COR-L47 (cell line): Measurements from ENCODE around the gene CYP4F8.

Experiments used
- DNase-seq: peaks from one replicate; lab custom pipeline; 2025; lab: John Stamatoyannopoulos, UW

Gene CYP4F8

DNA sequence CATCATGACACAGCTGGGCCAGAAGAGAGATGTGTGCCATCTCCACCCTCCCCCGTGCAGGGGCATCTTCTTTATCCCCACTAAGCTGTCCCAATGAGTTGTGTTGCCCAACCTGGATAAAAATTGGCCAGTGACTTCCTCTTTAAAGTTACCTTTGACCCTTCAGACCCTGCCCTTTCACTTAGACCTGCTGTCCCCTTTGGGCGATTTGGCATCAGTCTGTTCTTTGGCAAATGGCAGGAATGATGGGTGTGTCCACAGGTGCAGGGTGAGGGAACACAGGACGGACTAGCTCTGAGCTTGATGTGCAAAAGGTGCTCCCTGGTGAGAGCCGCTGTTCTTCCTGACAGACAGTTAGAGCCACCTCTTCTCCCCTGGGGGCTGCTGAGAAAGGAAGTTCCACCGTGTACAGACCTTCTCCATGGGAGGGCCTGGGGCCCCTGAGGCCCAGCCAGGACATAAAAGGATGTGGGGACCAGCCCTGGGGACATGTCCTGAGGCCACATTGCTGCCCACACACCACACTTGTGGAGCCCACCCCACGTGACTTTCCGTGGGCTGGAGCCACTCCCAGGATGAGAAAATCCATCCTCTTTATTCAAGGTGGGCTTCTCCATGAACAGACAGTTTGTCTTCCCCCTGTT lies 1.7 kb downstream of the CYP4F8 start:
- DNase-seq: no peak

DNA sequence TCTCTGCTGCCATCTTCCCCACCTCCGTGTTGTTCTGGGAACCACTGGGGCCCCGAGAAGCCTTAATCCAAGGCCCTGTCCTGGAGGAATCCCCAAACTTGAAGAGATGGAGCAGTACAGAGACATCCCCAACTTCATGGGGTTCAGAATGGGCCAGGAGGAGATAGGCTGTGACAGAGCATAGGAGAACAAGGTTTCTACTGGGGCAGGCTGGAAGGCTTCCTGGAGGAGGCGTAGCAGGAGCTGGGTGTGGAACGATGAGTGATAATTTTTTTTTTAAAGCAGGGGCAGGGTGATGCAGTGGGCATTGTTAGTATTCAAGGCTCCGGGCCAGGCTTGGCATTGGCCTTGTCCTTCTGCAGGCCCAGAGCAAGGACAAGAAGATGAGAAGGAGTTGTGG lies 3.3 kb downstream of the CYP4F8 start:
- no peak for DNase-seq

DNA sequence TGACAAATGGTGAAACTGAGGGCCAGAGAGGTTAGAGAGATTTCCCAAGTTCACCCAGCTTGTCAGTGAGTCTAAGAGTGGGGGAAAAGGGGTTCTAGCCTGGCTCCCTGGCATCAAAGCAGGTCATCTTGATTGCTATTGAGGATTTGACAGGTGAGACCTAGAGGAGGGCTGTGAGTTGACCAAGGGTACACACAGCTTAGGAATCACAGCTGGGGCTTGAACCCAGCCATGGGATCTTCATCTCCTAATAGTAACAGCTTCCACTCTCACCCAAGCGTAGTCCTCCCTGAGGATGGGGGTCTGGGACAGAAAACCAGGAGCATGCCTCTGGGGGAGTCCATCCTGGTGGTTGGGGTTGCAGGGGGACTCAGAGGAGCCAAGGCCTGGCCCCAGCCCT lies 6.8 kb downstream of the CYP4F8 start:
- no peak for DNase-seq

DNA sequence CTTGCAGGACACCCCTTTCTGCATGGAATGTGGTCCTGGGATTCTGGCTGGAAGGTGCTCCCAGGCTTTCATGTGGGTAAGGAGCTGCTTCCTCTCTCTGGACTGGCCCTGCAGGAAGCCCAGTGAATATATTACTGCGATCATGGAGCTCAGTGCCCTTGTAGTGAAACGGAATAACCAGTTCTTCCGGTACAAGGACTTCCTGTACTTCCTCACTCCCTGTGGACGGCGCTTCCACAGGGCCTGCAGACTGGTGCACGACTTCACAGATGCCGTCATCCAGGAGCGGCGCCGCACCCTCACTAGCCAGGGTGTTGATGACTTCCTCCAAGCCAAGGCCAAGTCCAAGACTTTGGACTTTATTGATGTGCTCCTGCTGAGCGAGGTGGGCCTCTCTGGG lies 8.0 kb downstream of the CYP4F8 start:
- DNase-seq: no peak

DNA sequence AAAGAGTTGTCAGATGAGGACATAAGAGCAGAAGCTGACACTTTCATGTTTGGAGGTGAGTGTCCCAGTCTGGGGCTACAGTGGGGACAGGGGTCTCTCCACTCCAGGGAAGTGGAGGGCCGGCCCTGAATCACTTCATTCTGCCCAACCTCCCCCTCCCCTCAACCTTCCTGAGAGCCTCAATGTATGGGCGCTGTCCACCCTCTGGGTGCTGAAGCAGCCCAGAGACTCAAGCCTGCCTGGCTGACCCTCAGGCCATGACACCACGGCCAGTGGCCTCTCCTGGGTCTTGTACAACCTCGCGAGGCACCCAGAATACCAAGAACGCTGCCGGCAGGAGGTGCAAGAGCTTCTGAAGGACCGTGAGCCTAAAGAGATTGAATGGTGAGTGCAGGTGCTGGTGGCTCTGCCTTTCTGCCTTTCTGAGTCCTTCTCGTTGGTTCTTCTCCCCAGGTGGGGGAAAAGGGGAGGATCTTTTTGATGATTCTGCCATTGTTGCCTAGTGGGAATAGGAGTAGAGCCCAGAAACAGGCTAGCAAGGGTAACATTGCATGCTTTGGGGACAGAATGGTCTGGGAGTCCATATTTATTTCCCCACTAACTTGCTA lies 8.8 kb downstream of the CYP4F8 start:
- no peak for DNase-seq

DNA sequence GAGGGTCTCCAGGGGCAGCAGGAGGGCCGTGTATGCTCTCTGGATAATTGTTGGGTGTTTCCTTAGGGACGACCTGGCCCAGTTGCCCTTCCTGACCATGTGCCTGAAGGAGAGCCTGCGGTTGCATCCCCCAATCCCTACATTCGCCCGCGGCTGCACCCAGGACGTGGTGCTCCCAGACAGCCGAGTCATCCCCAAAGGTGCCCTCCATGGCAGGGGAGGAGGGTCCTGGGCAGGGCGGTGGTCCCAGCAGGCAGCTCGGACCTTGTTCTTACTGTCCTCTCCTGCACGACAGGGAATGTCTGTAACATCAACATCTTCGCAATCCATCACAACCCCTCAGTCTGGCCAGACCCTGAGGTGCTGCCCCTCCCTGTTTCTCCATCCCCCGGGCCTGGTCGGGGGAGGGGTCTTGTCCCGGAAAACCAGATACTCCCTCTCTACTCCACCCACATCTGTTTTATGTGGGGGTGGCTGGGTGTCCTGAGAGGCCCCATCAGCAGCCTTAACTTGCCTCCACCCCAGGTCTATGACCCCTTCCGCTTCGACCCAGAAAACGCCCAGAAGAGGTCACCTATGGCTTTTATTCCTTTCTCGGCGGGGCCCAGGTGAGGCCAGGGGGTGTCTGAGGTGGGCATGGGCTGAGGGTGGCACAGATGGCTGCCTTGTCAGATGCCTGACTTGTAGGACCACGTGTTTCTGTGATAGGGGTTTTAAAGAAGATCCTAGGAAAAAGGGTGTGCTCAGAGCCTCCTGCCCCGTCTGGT lies 13.4 kb downstream of the CYP4F8 start:
- no peak for DNase-seq

DNA sequence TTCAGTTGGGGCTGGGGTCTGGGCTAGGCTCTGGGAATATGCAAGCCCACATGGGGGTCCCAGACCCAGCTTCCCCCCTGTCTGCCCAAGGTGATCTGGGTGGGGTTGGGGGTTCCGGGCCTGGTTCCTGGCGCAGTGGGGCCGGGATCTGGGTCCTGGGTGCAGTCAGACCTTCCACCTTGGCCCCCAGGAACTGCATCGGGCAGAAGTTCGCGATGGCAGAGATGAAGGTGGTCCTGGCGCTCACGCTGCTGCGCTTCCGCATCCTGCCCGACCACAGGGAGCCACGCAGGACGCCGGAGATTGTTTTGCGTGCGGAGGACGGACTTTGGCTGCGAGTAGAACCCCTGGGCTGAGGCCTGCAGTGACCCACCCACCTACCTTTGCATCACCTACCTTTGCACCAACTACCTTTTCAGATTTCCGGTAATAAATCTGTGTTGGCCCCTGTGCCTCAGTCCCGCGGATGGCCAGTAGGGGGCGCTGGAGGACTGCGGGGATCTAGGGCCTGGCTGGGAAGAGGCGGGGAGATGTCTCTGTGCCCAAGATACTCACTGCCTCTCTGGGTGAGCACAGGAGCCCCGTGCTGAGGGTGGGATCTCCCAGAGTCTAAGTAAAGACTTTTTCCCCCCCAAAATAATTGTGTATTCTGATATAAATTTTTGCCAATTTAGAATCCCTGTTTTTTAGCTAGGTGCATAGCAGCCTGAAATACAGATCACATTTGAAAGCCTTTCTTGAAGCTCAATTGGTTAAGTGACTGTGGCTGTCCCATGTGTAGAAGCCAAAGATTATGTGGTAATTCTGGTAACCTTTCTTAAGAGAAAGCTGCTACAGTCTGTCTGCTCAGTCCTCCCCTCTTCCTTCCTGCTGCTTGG lies 14.2 kb downstream of the CYP4F8 start:
- DNase-seq: peak; percentile 47

DNA sequence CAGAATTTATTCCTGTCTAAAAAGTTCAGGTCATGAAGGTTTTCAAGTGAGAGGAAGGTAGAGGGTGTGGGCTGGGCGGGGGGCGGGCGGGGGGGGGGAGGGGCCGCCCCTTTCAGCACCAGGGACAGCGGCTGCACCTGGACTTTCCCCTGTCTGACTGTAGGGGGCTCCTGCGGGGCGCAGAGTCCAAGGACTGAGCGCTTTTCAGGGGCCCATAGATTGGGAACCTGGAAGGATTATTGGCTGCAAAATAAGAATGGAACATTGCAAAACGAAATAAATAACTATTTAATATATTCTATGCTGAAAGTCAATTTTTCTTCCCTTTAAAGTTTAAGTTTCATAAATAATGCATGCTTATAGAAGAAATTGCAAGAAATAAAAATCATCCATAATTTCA lies 16.8 kb downstream of the CYP4F8 start:
- no peak for DNase-seq

DNA sequence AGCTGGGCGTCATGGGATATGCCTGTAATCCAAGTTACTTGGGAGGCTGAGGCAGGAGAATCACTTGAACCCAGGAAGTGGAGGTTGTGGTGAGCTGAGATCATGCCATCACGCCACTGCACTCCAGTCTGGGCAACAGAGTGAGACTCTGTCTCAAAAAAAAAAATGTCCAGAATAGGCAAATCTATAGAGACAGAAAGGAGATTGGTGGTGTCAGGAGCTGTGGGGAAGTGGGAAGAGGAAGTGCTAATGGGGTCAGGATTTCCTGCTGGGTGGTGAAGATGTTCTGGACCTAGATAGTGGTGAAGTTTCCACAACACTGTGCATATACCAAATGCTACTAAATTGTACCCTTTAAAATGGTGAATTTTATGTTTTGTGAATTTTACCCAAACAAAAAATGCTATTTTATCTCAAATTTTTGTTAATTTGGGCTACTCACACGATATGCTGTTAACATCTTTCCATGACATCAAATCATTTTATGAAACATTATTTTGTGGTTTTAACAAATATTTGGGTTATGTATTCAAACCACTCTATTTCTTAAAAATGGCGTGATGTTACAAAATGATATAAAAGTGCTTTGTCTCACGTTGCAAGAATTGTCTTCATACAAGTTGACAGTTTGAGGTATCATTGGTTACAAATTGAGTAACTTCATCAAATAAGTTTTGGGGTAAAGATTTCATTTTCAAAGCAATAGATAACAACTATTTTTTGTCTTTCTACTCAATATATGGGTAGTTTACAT lies 18.2 kb downstream of the CYP4F8 start:
- DNase-seq: no peak

DNA sequence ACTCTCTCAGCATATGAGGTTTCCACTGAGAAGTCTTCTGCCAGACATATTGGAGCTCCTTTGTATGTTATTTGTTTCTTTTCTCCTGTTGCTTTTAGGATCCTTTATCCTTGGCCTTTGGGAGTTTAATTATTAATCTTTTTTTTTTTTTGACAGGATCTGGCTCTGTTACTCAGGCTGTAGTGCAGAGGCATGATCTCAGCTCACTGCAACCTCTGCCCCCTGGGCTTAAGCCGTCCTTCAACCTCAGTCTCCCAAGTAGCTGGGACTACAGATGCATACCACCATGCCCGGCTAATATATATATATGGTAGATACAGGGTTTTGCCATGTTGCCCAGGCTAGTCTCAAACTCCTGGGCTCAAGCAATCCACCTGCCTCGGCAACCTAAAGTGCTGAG lies 19.1 kb downstream of the CYP4F8 start:
- no peak for DNase-seq

DNA sequence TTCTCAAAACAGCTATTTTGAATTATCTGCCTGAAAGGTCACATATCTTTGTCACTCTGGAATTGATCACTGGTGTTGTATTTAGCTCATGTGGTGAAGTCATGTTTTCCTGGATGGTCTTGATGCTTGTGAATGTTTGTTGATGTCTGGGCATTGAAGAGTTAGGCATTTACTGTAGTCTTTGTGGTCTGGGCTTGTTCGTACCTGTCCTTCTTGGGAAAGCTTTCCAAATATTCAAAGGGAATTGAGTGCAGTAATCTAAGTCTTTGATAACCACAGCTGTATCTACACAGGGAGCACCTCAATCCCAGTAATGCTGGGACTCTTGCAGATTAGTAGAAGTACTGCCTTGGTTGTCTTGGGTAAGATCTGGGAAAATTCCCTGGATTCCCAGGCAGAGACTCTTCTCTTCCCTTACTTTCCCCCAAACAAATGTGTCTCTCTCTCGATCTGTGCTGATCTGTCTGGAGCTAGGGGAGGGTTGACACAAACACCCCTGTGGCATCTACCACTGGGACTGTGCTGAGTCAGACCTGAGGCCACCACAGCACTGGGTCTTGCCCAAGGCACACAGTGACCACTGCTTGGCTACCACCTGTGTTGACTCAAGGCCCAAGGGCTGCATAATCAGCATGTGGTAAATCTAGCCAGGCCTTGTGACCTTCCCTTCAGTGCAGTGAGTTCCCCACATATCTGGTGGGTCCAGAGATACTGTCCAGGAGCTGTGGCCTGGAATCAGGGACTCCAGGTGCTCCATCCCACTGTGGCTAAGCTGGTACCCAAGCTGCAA lies 20.2 kb downstream of the CYP4F8 start:
- DNase-seq: no peak

DNA sequence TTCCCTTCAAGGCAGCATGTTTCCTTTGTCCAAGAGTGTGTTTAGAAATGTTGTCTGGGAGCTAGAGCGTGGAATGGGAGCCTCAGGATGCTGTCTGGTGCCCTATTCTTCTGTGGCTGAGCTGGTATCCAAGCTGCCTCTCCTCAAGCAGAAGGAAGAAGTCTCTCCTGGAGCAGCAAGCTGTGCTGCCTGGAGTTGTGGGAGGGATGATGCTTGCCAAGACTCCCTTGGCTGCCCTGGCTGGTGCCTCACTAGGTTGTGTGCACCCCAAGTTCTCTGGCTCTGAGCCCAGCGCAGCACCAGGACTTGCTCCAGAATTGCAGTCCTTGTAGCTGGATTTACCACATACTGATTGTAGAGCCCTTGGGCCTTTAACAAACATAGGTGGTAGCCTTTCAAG lies 21.0 kb downstream of the CYP4F8 start:
- DNase-seq: no peak

DNA sequence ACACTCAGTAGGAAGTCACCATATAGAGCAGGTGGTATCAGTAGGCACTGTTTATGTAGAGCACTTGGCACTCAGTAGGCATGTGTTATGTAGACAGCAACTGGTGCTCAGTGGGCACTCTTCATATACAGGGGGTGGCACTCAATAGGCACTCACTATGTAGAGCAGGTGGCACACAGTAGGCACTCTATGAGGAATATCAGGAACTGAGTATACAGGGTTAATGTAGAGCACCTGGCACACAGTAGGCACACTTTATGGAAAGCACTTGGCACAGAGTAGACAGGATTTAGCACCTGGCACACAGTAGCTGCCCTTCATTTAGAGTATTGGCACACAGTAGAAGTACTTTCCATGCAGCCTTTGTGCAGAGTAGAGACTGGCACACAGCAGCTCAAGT lies 24.6 kb downstream of the CYP4F8 start:
- no peak for DNase-seq

DNA sequence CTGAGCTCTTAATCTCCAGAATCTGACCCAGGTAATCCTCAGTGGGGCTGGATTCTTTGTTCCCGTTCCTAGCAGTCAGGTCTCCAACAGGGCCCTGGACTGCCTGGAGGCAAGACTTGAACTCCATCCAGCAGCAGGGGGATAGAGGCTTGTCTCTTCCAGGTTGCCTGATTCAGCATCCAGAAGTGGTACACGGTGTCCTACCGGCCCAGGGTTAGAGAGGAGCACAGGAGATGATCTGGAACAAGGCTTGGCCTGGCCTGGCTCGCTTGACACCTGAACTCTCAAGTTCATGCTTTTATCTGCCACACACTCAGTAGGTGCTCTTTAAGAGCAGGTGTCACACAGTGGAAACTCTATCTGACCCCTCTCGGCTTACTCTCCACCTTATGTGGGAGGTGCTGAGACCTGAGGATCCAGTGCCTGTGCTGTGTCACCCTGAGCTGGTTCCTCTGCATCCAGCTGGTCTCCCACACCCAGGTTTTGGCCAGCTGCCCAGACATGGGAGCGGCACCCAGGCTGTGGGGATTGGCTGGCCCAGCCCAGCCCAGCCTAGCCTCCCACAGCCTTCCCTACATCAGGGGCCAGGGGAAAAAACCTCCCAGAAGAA lies 25.4 kb downstream of the CYP4F8 start, which contains the start of gene CYP4F3:
Gene CYP4F3, plus strand, starts transcription at position 604 of the 610 bp plus-strand sequence. CDS start 519 bp downstream, outside the sequence.
- peak; percentile 51 for DNase-seq

DNA sequence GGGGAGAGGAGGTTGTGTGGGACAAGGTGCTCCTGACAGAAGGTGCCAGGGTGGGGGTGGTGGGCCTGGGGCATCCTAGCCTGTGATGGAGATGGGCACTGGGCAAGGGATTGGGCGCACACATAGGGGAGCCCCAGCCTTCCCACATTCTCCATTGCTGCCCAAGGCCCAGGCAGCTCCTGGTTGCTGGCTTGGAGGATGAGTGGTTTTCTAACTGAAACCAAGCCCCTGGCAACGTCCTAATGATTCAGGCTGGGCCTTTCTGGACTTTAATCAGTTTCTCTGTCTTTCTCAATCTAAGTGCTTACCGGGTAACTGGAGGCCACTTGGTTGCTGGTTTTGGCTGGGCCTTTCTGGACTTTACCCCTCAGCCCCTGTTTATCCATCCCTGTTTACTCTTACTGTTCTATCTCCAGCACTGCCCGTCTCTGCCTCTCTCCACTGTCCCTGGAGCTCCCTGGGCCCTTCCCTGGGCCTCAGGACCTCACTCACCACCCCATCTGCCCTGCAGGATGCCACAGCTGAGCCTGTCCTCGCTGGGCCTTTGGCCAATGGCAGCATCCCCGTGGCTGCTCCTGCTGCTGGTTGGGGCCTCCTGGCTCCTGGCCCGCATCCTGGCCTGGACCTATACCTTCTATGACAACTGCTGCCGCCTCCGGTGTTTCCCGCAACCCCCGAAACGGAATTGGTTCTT lies 26.0 kb downstream of the CYP4F8 start:
- no peak for DNase-seq

DNA sequence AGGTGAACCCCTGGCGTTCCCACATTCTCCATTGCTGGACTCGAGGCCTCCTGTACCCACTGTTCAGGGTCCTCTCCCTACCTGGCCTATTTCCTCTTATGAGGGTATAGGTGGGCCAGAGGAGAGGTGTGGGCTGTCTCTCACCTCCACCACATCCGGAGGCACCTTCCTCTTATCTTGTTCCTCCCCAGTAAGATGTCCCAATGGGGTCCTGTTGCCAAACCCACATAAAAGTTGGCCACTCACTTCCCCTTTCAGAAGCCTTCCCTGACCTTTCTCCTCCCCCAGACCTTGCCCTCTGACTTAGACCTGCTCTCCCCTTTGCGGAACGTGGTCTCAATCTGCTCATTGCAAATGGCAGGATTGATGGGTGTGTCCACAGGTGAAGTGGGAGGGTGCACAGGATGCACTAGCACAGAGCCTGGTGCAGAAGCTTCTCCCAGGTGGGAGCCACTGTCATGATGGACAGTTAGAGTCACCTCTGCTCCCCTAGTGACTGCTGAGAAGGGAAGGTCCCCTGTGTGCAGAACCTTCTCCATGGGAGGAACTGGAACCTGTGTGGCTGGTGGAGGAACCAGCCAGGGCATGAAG lies 27.0 kb downstream of the CYP4F8 start:
- no peak for DNase-seq

DNA sequence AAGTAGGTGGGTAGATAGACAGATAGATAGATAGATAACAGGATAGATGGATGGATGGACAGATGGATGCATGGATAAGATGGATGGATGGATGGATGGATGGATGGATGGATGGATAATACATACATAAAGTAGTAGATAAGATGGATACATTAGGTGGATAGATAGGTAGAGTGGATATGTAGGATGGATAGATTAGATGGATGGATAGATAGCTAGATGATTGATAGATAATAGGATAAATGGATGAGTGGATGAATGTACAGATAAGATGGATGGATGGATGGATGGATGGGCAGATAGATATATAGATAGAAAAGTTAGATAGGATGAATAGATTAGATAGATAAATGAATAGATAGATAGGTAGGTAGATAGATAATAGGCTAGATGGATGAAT lies 27.8 kb downstream of the CYP4F8 start:
- no peak for DNase-seq

DNA sequence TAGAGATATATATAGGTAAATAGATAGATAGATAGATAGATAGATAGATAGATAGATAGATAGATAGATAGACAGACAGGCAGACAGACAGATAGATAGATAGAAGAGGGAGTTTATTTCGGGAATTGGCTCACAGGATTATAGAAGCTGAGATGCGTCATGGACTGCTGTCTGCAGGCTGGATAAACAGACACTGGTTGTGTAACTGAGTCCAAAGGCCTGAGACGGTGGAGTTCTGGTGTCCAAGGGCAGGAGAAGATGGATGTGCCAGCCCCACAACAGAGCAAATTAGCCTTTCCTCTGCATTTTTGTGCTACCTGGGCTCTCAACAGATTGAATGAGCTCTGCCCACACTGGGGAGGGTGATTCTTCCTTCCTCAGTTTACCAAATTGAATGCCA lies 28.4 kb downstream of the CYP4F8 start:
- no peak for DNase-seq

DNA sequence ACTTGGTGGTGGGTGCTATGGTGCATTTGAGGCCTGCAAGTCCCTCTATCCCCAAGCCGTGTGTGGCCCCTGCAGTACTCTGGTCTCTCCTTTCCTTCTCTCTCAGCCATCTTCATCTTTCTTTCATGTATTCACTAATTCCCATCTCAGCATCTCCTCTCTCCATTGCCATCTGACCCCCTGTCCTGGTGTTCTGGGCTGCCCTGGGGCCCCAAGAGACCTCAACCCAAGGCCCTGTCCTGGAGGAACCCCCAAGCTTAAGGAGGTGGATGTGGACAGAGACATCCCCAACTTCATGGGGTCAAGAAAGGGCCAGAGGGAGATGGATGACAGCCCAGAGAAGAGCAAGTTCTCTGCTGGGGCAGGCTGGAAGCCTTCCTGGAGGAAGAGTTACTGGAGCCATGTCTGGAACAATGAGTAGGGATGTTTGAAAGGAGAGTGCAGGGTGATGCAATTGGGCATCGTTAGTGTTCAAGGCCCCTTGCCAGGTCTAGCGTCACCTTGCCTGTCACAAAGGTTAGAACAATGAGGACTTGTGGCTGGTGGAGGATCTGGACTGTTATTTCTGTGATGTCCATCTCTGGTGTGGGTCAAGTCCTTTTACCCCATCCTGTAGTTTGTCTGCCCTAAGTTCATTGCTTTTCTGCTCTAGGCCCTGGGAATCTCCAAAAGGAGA lies 29.2 kb downstream of the CYP4F8 start:
- DNase-seq: no peak
